Smooth muscle cell (in vitro differentiated cells): ENCODE data around the gene FARP1. TPM values are rescaled to one million over a fixed set of nuclear protein-coding genes. Genes with fewer than 3 reads are reported as not detected.

Source experiments
- DNase-seq: peaks from one replicate; lab custom pipeline; 2025; ENCODE audit not compliant: unreplicated experiment; lab: John Stamatoyannopoulos, UW
- H2AFZ ChIP-seq: fragments of 200-600 bp; sonication (generic); 2 replicates; pipeline ENCODE4 v1.6.0; 2016; ENCODE audit warnings: antibody characterized with exemption, low read depth, mild to moderate bottlenecking
- H3F3A ChIP-seq: fragments of 200-600 bp; sonication (generic); 2 replicates; pipeline ENCODE4 v1.6.0; 2017; ENCODE audit warnings: antibody characterized with exemption, low read depth
- H3K27ac ChIP-seq: fragments of 200-600 bp; sonication (generic); 2 replicates; pipeline ENCODE4 v1.5.1; 2016; ENCODE audit warnings: low read depth, mild to moderate bottlenecking
- H3K27me3 ChIP-seq: fragments of 200-600 bp; sonication (generic); 2 replicates; pipeline ENCODE4 v1.6.1; 2016; ENCODE audit warnings: low read depth, mild to moderate bottlenecking
- H3K36me3 ChIP-seq: fragments of 200-600 bp; sonication (generic); 2 replicates; pipeline ENCODE4 v1.5.1; 2016; ENCODE audit warnings: low read depth
- H3K4me1 ChIP-seq: fragments of 200-600 bp; sonication (generic); 2 replicates; pipeline ENCODE4 v1.5.1; 2016; ENCODE audit warnings: low read depth
- H3K4me2 ChIP-seq: fragments of 200-600 bp; sonication (generic); 2 replicates; pipeline ENCODE4 v1.6.0; 2016; ENCODE audit warnings: mild to moderate bottlenecking
- H3K4me3 ChIP-seq: fragments of 200-600 bp; sonication (generic); 2 replicates; pipeline ENCODE4 v1.5.1; 2016; ENCODE audit warnings: mild to moderate bottlenecking
- H3K79me2 ChIP-seq: fragments of 200-600 bp; sonication (generic); 2 replicates; pipeline ENCODE4 v1.6.0; 2016; ENCODE audit warnings: low read depth, mild to moderate bottlenecking
- H3K9ac ChIP-seq: fragments of 200-600 bp; sonication (generic); 2 replicates; pipeline ENCODE4 v1.6.0; 2016; ENCODE audit warnings: low read depth
- H3K9me3 ChIP-seq: fragments of 200-600 bp; sonication (generic); replicated peaks from 2 replicates; pipeline ENCODE4 v1.5.1; 2016; ENCODE audit warnings: low read depth
- H4K20me1 ChIP-seq: fragments of 200-600 bp; sonication (generic); 2 replicates; pipeline ENCODE4 v1.6.0; 2016; ENCODE audit warnings: low read depth
- WGBS: methylation state at CpG from one replicate; pipeline ENCODE4 v1.1.7; 2016; ENCODE audit warnings: low lambda C conversion rate; 5-methylcytosine and 5-hydroxymethylcytosine counted together
- polyA plus RNA-seq: library from polyadenylated mRNA; unstranded; fragments of >200 nt; fragmentation: Nextera tagmentation; extraction: Ambion mirVana; gene quantifications from 2 replicates; pipeline ENCODE4 v1.2.1, GENCODE V29; 2016
- total RNA-seq: library from RNA; depleted of rRNA; stranded (reverse); fragments of >200 nt; gene quantifications from 2 replicates; pipeline ENCODE4 v1.2.3, GENCODE V29; 2014
- TF ChIP-seq, protein P1 (sequence below): fragments of 200-600 bp; sonication (generic); IDR thresholded peaks from 2 replicates; pipeline ENCODE4 v1.5.1; 2017; ENCODE audit warnings: borderline replicate concordance, mild to moderate bottlenecking, antibody characterized with exemption; ENCODE audit not compliant: insufficient read depth, poor library complexity, severe bottlenecking

The FARP1 gene
- total and polyA plus RNA-seq, 2 experiments from 2014 or later: 59.4 to 104 TPM

DNA sequence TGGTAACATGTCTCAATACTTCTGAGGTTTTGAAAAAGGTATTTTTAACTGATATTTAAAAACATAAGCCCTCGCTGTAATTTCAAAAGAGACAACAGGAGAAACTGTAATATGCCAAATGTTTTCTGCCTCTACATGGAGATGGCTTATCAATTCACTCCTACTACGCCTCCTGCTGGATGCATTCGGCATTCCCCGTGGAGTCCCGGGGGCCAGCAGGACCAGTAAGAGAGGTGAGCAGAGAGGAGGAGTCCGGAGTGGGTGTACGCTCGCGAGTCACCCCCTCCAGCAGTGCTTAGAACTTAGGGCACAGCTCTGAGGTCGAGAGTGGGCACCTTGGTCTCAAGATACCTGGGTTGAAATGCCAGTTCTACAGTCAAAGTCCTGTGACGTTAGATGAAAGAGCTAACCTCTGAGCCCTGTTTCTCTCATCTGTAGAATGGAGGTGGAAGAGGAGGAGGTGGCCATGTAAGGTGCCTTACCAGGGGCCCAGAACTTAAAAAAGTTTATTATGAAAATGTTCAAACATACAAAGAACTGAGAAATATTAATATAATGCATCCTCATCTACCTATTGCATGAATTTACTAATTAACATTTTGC, 323.8 kb downstream of the FARP1 start:
- no peak overlapping the region for H3K9ac ChIP-seq
- H3K9me3 ChIP-seq: no peaks in the 10 kb centered on the region
- H3K4me2 ChIP-seq: no peak overlapping the region
- H3K4me3 ChIP-seq: no peak overlapping the region
- peaks cover 59% of the 10 kb centered on the region for H4K20me1 ChIP-seq
- DNase-seq: no peak
- H3F3A ChIP-seq: no peaks in the 10 kb centered on the region
- H3K4me1 ChIP-seq: no peaks in the 10 kb centered on the region
- no peaks in the 10 kb centered on the region for H3K27me3 ChIP-seq
- H3K36me3 ChIP-seq: no peaks in the 10 kb centered on the region
- H3K27ac ChIP-seq: no peak overlapping the region
- no peak overlapping the region for H2AFZ ChIP-seq
- TF ChIP-seq, protein P1, sequence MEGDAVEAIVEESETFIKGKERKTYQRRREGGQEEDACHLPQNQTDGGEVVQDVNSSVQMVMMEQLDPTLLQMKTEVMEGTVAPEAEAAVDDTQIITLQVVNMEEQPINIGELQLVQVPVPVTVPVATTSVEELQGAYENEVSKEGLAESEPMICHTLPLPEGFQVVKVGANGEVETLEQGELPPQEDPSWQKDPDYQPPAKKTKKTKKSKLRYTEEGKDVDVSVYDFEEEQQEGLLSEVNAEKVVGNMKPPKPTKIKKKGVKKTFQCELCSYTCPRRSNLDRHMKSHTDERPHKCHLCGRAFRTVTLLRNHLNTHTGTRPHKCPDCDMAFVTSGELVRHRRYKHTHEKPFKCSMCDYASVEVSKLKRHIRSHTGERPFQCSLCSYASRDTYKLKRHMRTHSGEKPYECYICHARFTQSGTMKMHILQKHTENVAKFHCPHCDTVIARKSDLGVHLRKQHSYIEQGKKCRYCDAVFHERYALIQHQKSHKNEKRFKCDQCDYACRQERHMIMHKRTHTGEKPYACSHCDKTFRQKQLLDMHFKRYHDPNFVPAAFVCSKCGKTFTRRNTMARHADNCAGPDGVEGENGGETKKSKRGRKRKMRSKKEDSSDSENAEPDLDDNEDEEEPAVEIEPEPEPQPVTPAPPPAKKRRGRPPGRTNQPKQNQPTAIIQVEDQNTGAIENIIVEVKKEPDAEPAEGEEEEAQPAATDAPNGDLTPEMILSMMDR: peak; percentile 69
- peaks cover 53% of the 10 kb centered on the region for H3K79me2 ChIP-seq
- 68% methylated on average over 11 of the region's 11 CpGs for WGBS

DNA sequence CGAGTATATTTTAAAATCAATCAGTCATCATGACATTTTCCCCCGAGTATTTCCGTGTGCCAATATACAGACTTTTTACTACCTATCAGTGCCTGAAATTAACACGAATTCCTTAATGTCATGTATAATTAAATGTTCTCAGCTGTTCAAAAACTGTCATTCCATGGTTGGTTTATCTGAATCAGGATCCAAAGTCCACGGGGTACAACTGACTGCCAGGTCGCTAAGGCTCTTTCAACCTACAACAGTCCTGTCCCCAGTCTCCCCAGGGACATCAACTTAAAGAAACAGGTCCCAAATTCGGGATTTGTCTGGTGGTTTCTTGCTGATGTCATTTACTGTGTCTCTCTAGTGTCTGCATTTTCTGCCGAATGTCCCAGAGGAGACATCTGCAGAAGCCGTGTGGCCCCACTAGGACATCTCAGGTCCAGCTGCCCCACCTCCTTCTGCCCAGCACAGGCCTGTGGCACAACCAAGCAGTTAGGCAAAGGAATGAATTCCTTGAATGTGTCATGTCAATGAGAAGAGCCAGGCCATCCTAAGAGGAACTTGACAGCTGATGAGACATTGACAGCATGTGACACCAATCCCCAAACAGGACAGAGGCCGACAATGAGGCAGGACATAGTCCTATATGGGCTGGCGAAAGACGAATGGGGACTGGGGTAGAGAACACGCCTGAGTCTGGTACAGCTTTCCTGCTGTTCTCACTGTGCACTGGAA, 324.5 kb downstream of the FARP1 start:
- Histone ChIP-seq H3K4me1 (no peaks in the 10 kb centered on the region), H3F3A (no peaks in the 10 kb centered on the region), H4K20me1 (peaks cover 55% of the 10 kb centered on the region), H3K36me3 (no peaks in the 10 kb centered on the region), H3K79me2 (peaks cover 54% of the 10 kb centered on the region), H2AFZ (no peak overlapping the region), H3K9ac (no peak overlapping the region), H3K27ac (no peak overlapping the region), H3K9me3 (no peaks in the 10 kb centered on the region), H3K27me3 (no peaks in the 10 kb centered on the region), H3K4me2 (no peak overlapping the region), H3K4me3 (no peak overlapping the region)
- 88% methylated on average over 13 of the region's 13 CpGs for WGBS
- no peak for DNase-seq
- TF ChIP-seq, protein P1: no peak

DNA sequence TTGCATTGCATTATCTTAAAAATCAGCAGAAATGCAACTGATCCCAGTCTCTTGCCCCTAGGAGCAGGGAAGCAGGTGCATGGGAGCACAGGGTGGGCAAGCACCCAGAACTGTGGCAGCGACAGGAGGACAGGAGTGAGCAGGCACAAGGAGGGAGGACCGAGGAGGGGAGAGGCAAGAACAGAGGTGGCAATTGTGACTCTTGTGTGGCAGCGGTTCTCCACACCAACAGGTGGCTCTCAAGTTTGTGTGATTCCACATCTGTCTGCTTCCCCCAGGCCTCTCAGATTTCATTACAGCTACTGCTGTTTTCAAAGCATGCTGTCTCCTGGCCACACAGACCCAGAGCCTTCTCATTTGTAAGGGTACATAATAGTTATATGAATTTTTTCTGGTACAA, 325.5 kb downstream of the FARP1 start:
- no peaks in the 10 kb centered on the region for H3K36me3 ChIP-seq
- 91% methylated on average over 3 of the region's 3 CpGs for WGBS
- no peak overlapping the region for H3K27ac ChIP-seq

More for the DNA sequence above, 325.5 kb downstream of the FARP1 start:
- Histone ChIP-seq H3K27me3 (no peaks in the 10 kb centered on the region), H3K9ac (no peak overlapping the region), H3K9me3 (no peaks in the 10 kb centered on the region), H3K4me2 (no peak overlapping the region), H3K79me2 (peaks cover 44% of the 10 kb centered on the region), H4K20me1 (peaks cover 47% of the 10 kb centered on the region), H3K4me3 (no peak overlapping the region), H2AFZ (no peak overlapping the region), H3F3A (no peaks in the 10 kb centered on the region), H3K4me1 (no peaks in the 10 kb centered on the region)
- DNase-seq: no peak
- TF ChIP-seq, protein P1: no peak
